Measurements from ENCODE around the gene NDUFV3.

DNA sequence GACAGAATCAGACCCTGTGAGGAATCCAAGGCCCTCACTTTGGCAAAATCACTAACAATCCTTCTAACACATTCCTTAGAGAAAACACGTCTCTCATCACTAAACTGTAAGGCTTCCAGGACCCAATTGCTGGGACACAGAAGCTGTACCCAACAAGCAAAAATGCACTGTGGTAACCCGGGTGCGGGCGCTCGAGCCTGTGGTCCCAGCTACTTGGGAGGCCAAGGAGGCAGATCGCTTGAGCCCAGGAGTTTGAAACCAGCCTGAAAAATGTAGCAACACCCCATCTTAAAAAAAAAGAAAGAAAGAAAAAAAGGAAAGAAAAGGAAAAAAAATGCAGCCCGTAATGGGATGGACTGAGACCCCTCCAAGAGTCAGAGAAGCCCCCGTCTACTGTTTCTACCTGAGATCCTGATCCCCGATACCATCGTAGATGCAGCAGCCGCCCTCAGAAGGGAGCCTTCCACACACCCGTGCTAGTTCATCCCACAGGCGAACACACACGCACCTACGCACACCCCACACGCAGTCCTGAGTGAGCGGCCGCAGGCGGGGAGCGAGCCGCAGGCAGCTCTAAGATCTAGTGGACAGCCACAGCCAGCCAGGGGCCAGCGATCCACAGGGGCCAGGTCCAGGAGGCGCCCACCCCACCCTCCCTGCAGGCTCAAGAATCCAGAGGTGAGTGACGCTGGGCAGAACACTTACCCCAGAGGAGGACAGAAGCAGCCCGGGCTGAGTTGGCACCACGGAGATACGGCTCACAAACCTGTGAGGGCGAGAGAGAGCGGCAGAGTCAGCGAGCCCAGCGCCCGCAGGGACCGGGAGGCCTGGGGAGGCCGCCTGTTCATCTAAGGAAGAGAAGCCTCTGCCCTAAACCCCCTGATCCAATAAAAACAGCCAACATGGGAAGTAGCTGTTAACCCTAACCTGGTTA lies 33.9 kb upstream of the NDUFV3 start:
- TF ChIP-seq, protein P1, sequence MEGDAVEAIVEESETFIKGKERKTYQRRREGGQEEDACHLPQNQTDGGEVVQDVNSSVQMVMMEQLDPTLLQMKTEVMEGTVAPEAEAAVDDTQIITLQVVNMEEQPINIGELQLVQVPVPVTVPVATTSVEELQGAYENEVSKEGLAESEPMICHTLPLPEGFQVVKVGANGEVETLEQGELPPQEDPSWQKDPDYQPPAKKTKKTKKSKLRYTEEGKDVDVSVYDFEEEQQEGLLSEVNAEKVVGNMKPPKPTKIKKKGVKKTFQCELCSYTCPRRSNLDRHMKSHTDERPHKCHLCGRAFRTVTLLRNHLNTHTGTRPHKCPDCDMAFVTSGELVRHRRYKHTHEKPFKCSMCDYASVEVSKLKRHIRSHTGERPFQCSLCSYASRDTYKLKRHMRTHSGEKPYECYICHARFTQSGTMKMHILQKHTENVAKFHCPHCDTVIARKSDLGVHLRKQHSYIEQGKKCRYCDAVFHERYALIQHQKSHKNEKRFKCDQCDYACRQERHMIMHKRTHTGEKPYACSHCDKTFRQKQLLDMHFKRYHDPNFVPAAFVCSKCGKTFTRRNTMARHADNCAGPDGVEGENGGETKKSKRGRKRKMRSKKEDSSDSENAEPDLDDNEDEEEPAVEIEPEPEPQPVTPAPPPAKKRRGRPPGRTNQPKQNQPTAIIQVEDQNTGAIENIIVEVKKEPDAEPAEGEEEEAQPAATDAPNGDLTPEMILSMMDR (IDR thresholded peaks at IDR 0.05): no peak
- TF ChIP-seq POLR2A (IDR thresholded peaks at IDR 0.05): no peak

Measured in breast epithelium (tissue), 3 donors.